ENCODE data around the gene SLC37A3.

GRCh38 chr7:140391634-140392033 is 6.7 kb downstream of the SLC37A3 start:
- no peak for TF ChIP-seq POLR2A (IDR thresholded peaks at IDR 0.05; ENCODE audit: low read length)
- TF ChIP-seq GATA1 (IDR thresholded peaks at IDR 0.05; ENCODE audit: low read depth, low read length) = no peak
